Adrenal gland (tissue), 12 donors: ENCODE results near the gene PPP2R5E. TPM values are rescaled to one million over a fixed set of nuclear protein-coding genes. Genes with fewer than 3 reads are reported as not detected.

Experiments
- polyA plus RNA-seq, 3 donors: library from polyadenylated mRNA; stranded (reverse); fragments of 200-250 nt in 2 of 3; fragments of 350-450 nt in 1 of 3; fragmentation: Illumina TruSeq in 1 of 3; extraction: RNeasy Lipid Tissue Mini Kit (QIAGEN cat#74804) in 1 of 3; gene quantifications; one replicate each; pipeline ENCODE4 v1.2.3, GENCODE V29; 2013 to 2014
- small RNA-seq, 2 donors: library from RNA; depleted of rRNA; stranded (forward); fragments of <200 nt; gene quantifications; one replicate each; pipeline ENCODE3, GENCODE V24; 2016
- total RNA-seq, 9 donors: library from RNA; depleted of rRNA in 4 of 9; stranded (reverse); fragments of >200 nt in 4 of 9; fragments of 120-200 nt in 1 of 9; fragmentation: NEBNext Ultra II Directional in 1 of 9; extraction: Animal tissue kit (Norgen Biotek cat#: 25700) in 1 of 9; gene quantifications; one replicate each; pipeline versions ENCODE4 v1.1.0 to v1.2.4, GENCODE V29; 2013 to 2023
- donor health status: healthy with polysubstance abuse.
- donor health status: Bipolar disorder and iron deficiency.
- donor health status: DM: yes; HTN: yes; CAD: no.
- donor health status: DM: no; HTN: no; CAD: no.
- donor health status: DM: no; HTN: no; CAD: no.
- donor health status: DM: yes; HTN: yes; CAD: no.

The PPP2R5E gene
- total and polyA plus RNA-seq, 12 donors: 5.7 to 46.5 (median 23.9) TPM

Small RNA genes within 50 kb of the gene (small RNA-seq; reads per million reads assigned to genes)
- 0 reads per million in 2 donors for gene RF00601

Other genes with a start within 250 kb of the PPP2R5E start
- gene GPHB5, start 224.4 kb downstream of the PPP2R5E start, total RNA-seq: not detected
- not detected for gene GPHB5, start 224.4 kb downstream of the PPP2R5E start, polyA plus RNA-seq
- 10 to 100 TPM in 6 of 9 donors, 1 to 10 TPM in 3; 2.5 to 16.4 (median 11.3) TPM for gene WDR89, start 98.5 kb upstream of the PPP2R5E start, total RNA-seq
- gene WDR89, start 98.5 kb upstream of the PPP2R5E start, polyA plus RNA-seq: 10 to 100 TPM in 1 of 3 donors, 1 to 10 TPM in 2; 5.2 to 19.2 (median 6.8) TPM
- 10 to 100 TPM; 11.5 to 54.3 (median 25.2) TPM for gene SGPP1, start 184.7 kb upstream of the PPP2R5E start, total RNA-seq
- 10 to 100 TPM in 1 of 3 donors, 1 to 10 TPM in 2; 6.3 to 27.8 (median 9.3) TPM for gene SGPP1, start 184.7 kb upstream of the PPP2R5E start, polyA plus RNA-seq